HG03095 (cell line): ENCODE results near the gene SYNJ2.
A peak's percentile ranks its signal among the peaks of the same experiment; 100 is the strongest.

Experiments
- ATAC-seq: cut with Tn5 transposase; IDR thresholded peaks from one replicate; pipeline ENCODE4 v1.9.1; 2021; ENCODE audit warnings: moderate library complexity; ENCODE audit not compliant: unreplicated experiment

Gene SYNJ2

GRCh38 chr6:157978021-157978783, 3.5 kb upstream of the SYNJ2 start:
- ATAC-seq = no peak

- no peak for ATAC-seq
These were observed 1.2 kb upstream of the SYNJ2 start for GRCh38 chr6:157980288-157981131.

DNA sequence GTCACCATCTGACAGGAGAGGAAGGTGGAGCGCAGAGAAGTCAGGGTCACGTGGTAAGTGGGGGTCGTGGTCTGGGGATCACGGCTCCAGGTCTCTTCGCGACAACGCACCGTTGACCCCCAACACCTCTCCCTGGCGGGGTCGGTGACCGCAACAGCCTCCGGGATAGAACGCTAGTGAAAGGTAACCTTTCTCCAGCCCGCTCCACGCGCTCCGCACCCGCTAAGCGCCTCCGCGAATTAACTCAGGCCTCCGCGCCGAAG, 600 bp upstream of the SYNJ2 start:
- ATAC-seq = peak; percentile 15

- ATAC-seq = peak; percentile 44
These were observed 469 bp downstream of the SYNJ2 start for GRCh38 chr6:157982102-157982562.

DNA sequence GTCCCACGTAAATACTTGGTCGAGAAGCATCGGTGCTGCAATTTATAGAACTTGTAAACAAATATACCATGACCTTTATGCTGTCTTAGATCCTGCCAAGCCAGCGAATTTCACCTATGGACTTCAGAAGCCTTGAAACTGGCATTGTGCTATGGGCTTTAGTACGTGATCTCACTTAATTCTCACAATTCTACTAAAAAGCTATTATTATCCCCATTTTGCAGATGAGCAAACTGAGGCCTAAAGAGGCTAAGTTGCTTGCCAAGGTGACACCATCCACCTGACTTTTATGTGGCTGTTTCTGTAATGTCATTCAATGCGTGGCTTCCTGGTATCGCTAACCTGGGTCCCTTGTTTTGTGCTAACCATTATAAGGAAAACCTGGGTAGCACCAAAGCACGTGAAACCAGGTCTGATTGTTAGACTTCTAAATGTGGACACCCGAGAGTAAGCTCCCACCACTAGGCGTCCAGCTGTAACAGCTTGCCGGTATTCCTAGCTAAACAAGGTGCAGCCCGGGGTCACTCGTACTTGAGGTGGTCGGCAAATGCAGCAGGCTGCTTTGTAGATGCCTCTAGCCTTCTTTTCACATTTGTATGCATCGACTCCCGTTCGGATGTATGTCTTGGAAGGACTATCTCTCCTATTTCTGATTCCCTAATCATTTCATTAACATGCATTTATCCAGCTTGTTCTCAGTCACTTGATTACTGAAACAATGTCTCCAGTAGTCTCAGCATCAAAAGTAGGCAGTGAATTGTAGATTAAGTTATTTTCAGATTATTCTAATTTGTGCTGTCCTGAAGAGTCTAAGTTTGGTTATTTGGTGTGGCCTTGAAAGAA, 1.1 kb downstream of the SYNJ2 start:
- ATAC-seq = no peak

- no peak for ATAC-seq
These were observed 1.9 kb downstream of the SYNJ2 start for GRCh38 chr6:157983406-157984119.

- no peak for ATAC-seq
These were observed 2.5 kb downstream of the SYNJ2 start for GRCh38 chr6:157984128-157984527.

DNA sequence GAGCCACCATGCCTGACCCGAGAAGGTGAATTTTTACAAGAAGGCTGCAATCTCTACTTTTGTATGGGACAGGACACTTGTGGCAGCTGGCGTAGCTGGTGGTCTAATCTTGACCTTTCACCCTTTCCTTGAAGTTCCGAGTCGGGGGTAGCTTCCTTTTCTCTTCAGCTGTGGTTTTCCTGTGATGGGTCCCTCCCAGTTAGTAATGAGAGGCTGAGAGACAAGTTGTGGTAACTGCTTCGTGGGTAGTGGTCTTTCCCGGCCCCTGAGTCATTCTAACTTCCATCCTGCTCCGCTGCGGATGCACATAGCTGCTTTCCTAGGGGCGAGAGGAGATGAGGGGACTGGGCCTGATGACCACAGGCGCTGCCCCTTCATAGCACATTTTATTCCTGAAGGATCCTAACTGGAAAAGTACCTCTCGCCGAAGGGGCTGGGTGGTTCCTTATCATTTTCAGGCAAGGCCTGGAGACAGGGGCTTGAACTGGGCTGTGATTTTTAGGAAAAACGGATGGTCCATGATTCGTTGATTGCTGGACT, 3.1 kb downstream of the SYNJ2 start:
- ATAC-seq = no peak

- no peak for ATAC-seq
These were observed 3.9 kb downstream of the SYNJ2 start for GRCh38 chr6:157985378-157986155.

DNA sequence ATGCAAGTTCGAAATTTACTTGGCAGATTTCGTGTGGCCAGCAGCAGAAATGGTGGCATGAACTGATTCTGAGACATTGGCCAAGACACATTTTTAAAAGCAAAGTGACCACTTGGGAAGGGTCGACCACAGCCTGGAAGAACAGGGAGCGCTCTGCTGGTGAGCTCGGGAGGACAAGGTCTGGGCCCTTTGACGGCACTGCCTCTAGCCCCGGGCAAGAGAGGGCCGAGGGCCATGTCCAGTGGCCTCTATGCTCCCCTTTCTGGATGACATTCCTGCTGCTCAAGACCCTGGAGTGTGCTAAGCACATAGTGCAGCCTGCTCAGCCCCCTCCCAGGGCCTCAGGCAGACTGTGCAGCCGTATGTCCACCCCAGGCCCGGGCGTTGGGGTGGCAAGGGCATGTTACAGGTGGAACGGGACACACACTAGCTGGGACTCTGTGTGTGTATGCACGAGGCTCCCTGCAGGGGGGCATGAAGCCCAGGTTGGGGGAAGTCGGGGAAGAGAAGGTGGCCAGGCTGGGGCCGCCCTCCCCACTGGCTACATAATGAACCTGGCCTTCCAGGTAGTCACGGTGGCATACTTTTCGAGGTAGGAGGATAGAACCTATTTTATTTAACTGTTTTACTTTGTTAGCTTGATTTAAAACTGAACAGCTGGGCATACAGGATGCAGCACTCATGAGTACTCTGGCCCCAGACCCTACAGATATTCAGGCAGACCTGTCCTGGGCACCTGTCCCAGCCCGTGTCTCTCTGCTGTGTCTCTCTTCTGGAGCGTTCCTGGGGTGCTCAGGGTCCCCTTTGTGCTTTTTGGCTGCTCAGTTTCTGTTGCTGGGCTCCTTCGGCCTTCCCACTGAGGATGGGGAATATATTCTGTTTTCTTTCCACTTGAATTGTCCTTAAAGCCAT, 6.4 kb downstream of the SYNJ2 start:
- no peak for ATAC-seq

DNA sequence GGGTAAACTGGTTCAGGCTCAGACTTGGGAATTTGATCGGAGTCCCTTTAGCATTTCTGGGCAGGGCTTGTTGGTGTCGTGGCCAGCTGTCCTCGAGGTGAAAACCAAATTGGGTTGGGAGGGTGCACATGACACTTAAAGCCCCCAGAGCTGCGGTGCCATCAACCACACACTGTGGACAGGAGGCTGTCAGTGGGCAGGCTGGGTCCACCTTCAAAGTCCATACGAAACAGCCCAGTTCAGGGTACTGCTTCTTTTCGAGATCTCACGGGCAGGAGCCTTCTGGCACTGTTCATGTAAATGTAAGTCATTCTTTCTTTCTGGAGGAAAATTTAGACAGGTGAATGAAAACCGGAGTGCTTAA, 7.0 kb downstream of the SYNJ2 start:
- ATAC-seq = no peak

GRCh38 chr6:157989541-157990289, 8.1 kb downstream of the SYNJ2 start:
- no peak for ATAC-seq

GRCh38 chr6:157990321-157991066, 8.8 kb downstream of the SYNJ2 start:
- peak; percentile 55 for ATAC-seq

DNA sequence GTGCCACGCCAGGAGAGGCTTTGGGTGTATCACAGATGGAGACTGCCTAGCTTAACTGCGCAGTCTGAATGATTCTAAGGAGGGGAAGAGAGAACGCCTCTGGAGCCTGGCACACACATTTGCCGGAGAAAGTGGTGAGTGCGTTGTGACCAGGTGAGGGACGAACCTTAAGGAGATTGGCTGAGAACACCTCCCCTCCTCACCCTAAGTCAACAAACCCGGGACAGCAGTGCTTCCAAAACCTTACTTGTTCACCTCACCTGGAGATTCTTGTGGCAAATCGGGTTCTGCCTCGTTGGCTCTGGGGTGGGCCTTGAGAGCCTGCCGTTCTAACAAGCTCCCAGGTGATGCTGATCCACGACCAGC, 9.4 kb downstream of the SYNJ2 start:
- no peak for ATAC-seq

DNA sequence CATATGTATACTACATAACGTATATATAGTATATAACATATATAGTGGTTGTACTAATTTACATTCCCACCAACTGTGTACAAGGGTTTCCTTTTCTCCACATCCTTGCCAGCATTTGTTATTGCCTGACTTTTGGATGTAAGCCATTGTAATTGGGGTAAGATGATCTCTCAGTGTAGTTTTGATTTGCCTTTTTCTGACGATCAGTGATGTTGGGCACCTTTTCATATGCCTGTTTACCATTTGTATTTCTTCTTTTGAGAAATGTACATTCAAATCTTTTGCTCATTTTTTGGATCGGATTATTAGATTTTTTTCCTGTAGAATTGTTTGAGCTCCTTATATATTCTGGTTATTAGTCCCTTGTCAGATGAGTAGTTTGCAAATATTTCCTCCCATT, 11.4 kb downstream of the SYNJ2 start:
- no peak for ATAC-seq

DNA sequence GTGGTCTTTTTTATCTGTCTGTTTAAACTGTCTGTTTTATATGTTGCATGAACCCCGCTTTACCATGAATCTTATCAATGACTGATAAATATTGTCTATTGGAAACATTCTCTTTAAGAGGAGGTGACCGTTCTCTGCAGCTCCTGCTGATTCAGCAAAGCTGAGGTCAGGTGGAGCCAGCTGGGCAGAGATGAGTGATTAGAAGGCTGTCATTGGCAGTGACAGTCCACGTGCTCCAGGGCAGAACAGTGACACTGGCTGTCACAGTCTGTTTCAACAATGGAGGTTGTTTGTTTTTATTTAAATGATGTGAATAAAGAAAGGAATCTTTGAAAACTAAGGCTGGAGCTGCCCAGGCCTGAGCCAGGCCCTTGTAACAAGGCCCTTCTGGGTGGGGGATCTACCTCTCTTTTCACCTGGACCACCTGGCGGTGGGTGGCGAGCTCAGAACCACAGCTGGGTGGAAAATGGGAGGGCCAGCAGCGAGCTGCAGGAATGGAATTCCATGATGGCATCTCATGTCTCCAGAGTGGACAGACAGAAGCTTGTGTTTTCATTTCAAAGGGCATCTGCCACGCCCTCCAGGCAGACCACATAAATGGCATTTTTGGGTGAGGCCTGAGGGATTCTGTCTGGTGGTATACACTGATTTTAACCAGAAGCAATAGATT, 12.6 kb downstream of the SYNJ2 start:
- no peak for ATAC-seq

DNA sequence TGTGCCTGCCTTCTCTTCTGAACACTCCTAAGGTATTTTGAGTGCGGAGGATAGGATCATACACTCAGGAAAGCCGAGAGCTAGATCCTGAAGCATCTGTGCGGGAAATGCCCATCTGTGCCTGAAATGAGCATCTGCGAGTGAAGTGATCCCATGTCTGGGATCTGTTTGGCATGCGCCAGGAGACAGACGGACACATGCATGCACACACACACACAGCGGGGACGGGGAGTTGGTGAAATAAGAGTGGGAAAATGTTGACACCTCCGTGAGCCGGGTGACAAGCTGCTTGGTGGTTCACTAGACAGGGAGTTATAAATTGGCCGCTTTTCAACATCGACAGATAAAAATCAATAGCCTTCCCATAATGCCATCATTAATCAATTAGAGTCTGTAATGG, 13.8 kb downstream of the SYNJ2 start:
- no peak for ATAC-seq
